Measurements from ENCODE around the gene ELF1.
"Not testable (repeated sequence)": the region's sequence is repeated elsewhere in the genome, so short reads cannot be mapped to it uniquely, and the experiment has no call there.

The ELF1 gene

GRCh38 chr13:40916207-40916998 is 102.7 kb downstream of the ELF1 start:
- H3K4me1 ChIP-seq (ENCODE audit: control insufficient read depth, insufficient read depth, low read length, unreplicated experiment): peaks cover 6% of the 10 kb centered on the region
- no peaks in the 10 kb centered on the region for H3K36me3 ChIP-seq (ENCODE audit: insufficient read depth, low read length)
- H3K79me2 ChIP-seq (ENCODE audit: control insufficient read depth, insufficient read depth, low read length, unreplicated experiment): peaks cover 8% of the 10 kb centered on the region
- no peaks in the 10 kb centered on the region for H3K27me3 ChIP-seq (ENCODE audit: insufficient read depth, low read length)
- H2AFZ ChIP-seq (ENCODE audit: low read length, unreplicated experiment): no peak overlapping the region
- H3K4me3 ChIP-seq (ENCODE audit: low read depth, low read length): no peak overlapping the region
- H3K27ac ChIP-seq (ENCODE audit: low read depth, low read length): no peak overlapping the region

DNA sequence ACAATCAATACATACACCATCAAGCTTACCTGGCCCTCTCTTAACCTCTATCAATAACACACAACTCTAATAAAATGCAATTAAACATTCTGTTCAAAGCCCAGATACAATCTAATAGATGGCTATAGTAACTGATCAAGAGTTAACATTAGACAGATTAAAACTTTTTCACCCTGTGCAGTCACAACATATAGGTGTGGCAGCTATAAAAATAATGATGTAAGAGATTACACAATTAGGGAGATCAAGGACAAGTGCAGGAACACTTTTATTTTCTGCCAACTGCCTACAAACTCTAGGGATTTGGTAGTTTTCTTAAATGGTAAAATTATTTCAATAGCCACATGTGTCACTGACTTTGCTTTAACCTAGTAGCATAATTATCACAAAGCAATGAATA is 104.3 kb downstream of the ELF1 start:
- peaks cover 20% of the 10 kb centered on the region for H3K4me1 ChIP-seq (ENCODE audit: control insufficient read depth, insufficient read depth, low read length, unreplicated experiment)
- H3K27me3 ChIP-seq (ENCODE audit: insufficient read depth, low read length); H3K4me3 ChIP-seq (ENCODE audit: low read depth, low read length); H3K36me3 ChIP-seq (ENCODE audit: insufficient read depth, low read length); H3K27ac ChIP-seq (ENCODE audit: low read depth, low read length); H3K79me2 ChIP-seq (ENCODE audit: control insufficient read depth, insufficient read depth, low read length, unreplicated experiment); H2AFZ ChIP-seq (ENCODE audit: low read length, unreplicated experiment): not testable (repeated sequence)

GRCh38 chr13:40911341-40911740 is 107.8 kb downstream of the ELF1 start:
- no peaks in the 10 kb centered on the region for H3K27me3 ChIP-seq (ENCODE audit: insufficient read depth, low read length)
- H3K4me3 ChIP-seq (ENCODE audit: low read depth, low read length): no peak overlapping the region
- H3K27ac ChIP-seq (ENCODE audit: low read depth, low read length): no peak overlapping the region
- peaks cover 20% of the 10 kb centered on the region for H3K4me1 ChIP-seq (ENCODE audit: control insufficient read depth, insufficient read depth, low read length, unreplicated experiment)
- no peaks in the 10 kb centered on the region for H3K79me2 ChIP-seq (ENCODE audit: control insufficient read depth, insufficient read depth, low read length, unreplicated experiment)
- H2AFZ ChIP-seq (ENCODE audit: low read length, unreplicated experiment): no peak overlapping the region
- H3K36me3 ChIP-seq (ENCODE audit: insufficient read depth, low read length): no peaks in the 10 kb centered on the region

- Histone ChIP-seq H3K79me2 (ENCODE audit: control insufficient read depth, insufficient read depth, low read length, unreplicated experiment) (no peaks in the 10 kb centered on the region), H3K27me3 (ENCODE audit: insufficient read depth, low read length) (no peaks in the 10 kb centered on the region), H2AFZ (ENCODE audit: low read length, unreplicated experiment) (no peak overlapping the region), H3K27ac (ENCODE audit: low read depth, low read length) (0 out of 2 replicates have a peak overlapping the region, but pooled peaks have one; percentile 6), H3K36me3 (ENCODE audit: insufficient read depth, low read length) (no peaks in the 10 kb centered on the region), H3K4me1 (ENCODE audit: control insufficient read depth, insufficient read depth, low read length, unreplicated experiment) (peaks cover 20% of the 10 kb centered on the region), H3K4me3 (ENCODE audit: low read depth, low read length) (peak overlapping the region; percentile 33)
These were observed 108.6 kb downstream of the ELF1 start for GRCh38 chr13:40910324-40911050.

GRCh38 chr13:40909541-40910200 is 109.4 kb downstream of the ELF1 start:
- not testable (repeated sequence) for H3K4me3 ChIP-seq (ENCODE audit: low read depth, low read length); H3K79me2 ChIP-seq (ENCODE audit: control insufficient read depth, insufficient read depth, low read length, unreplicated experiment); H3K36me3 ChIP-seq (ENCODE audit: insufficient read depth, low read length); H2AFZ ChIP-seq (ENCODE audit: low read length, unreplicated experiment); H3K27me3 ChIP-seq (ENCODE audit: insufficient read depth, low read length); H3K27ac ChIP-seq (ENCODE audit: low read depth, low read length)
- peaks cover 20% of the 10 kb centered on the region for H3K4me1 ChIP-seq (ENCODE audit: control insufficient read depth, insufficient read depth, low read length, unreplicated experiment)

GRCh38 chr13:40908546-40908945 is 110.6 kb downstream of the ELF1 start:
- H2AFZ ChIP-seq (ENCODE audit: low read length, unreplicated experiment): no peak overlapping the region
- no peaks in the 10 kb centered on the region for H3K27me3 ChIP-seq (ENCODE audit: insufficient read depth, low read length)
- H3K4me1 ChIP-seq (ENCODE audit: control insufficient read depth, insufficient read depth, low read length, unreplicated experiment): peaks cover 20% of the 10 kb centered on the region
- no peak overlapping the region for H3K27ac ChIP-seq (ENCODE audit: low read depth, low read length)
- H3K79me2 ChIP-seq (ENCODE audit: control insufficient read depth, insufficient read depth, low read length, unreplicated experiment): no peaks in the 10 kb centered on the region
- no peak overlapping the region for H3K4me3 ChIP-seq (ENCODE audit: low read depth, low read length)
- no peaks in the 10 kb centered on the region for H3K36me3 ChIP-seq (ENCODE audit: insufficient read depth, low read length)

- not testable (repeated sequence) for H3K27ac ChIP-seq (ENCODE audit: low read depth, low read length); H3K27me3 ChIP-seq (ENCODE audit: insufficient read depth, low read length); H3K4me3 ChIP-seq (ENCODE audit: low read depth, low read length); H3K36me3 ChIP-seq (ENCODE audit: insufficient read depth, low read length); H2AFZ ChIP-seq (ENCODE audit: low read length, unreplicated experiment); H3K4me1 ChIP-seq (ENCODE audit: control insufficient read depth, insufficient read depth, low read length, unreplicated experiment); H3K79me2 ChIP-seq (ENCODE audit: control insufficient read depth, insufficient read depth, low read length, unreplicated experiment)
These were observed 118.1 kb downstream of the ELF1 start for GRCh38 chr13:40901032-40901431.

- not testable (repeated sequence) for H2AFZ ChIP-seq (ENCODE audit: low read length, unreplicated experiment); H3K27me3 ChIP-seq (ENCODE audit: insufficient read depth, low read length); H3K79me2 ChIP-seq (ENCODE audit: control insufficient read depth, insufficient read depth, low read length, unreplicated experiment); H3K4me1 ChIP-seq (ENCODE audit: control insufficient read depth, insufficient read depth, low read length, unreplicated experiment); H3K36me3 ChIP-seq (ENCODE audit: insufficient read depth, low read length); H3K27ac ChIP-seq (ENCODE audit: low read depth, low read length); H3K4me3 ChIP-seq (ENCODE audit: low read depth, low read length)
These were observed 118.5 kb downstream of the ELF1 start for GRCh38 chr13:40900568-40900967.

GRCh38 chr13:40897053-40897452 is 122.1 kb downstream of the ELF1 start:
- no peak overlapping the region for H3K27ac ChIP-seq (ENCODE audit: low read depth, low read length)
- H2AFZ ChIP-seq (ENCODE audit: low read length, unreplicated experiment): no peak overlapping the region
- no peak overlapping the region for H3K4me3 ChIP-seq (ENCODE audit: low read depth, low read length)
- H3K27me3 ChIP-seq (ENCODE audit: insufficient read depth, low read length): no peaks in the 10 kb centered on the region
- no peaks in the 10 kb centered on the region for H3K36me3 ChIP-seq (ENCODE audit: insufficient read depth, low read length)
- H3K79me2 ChIP-seq (ENCODE audit: control insufficient read depth, insufficient read depth, low read length, unreplicated experiment): no peaks in the 10 kb centered on the region
- H3K4me1 ChIP-seq (ENCODE audit: control insufficient read depth, insufficient read depth, low read length, unreplicated experiment): no peaks in the 10 kb centered on the region

DNA sequence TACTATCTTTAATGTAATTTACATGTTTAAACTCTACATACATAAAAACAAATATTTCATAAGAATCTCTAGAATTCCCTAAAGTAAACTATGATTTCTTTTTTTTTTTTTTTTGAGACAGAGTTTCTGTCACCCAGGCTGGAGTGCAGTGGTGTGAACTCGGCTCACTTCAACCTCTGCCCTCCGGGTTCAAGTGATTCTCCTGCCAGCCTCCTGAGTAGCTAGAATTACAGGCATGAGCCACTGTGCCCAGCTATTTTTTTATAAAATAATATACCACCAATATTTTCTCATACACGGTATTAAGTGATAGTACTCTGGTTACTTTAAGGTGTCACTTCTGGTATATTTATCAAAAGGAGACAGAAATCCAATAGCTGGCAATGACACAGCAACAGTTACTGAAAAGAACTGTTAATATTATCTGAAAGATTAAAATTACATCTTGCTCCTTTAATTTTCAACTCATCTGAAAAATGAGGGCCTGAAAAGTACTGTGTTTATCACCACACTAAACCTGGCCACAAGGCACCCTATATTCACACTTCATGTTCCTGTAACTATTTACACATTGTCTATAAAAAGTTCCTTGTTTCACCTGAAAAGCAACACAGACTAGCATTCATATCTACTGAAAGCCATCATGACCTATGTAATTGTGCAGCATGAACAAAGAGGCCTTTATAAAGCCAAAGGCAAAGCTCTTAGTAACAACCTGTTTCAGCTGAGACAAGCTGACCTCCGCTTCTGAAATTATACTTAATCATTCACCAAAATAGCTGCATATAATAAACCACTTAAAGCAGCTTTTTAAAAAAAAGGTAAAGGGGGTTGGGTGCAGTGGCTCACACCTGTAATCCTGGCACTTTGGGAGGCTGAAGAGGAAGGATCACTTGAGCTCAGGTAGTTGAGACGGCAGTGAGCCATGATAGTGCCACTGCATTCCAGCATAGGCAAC is 123.6 kb downstream of the ELF1 start:
- Histone ChIP-seq H3K27me3 (ENCODE audit: insufficient read depth, low read length) (no peaks in the 10 kb centered on the region), H3K27ac (ENCODE audit: low read depth, low read length) (no peak overlapping the region)

More for the DNA sequence above, 123.6 kb downstream of the ELF1 start:
- Histone ChIP-seq H3K4me1 (ENCODE audit: control insufficient read depth, insufficient read depth, low read length, unreplicated experiment) (no peaks in the 10 kb centered on the region), H2AFZ (ENCODE audit: low read length, unreplicated experiment) (no peak overlapping the region), H3K36me3 (ENCODE audit: insufficient read depth, low read length) (no peaks in the 10 kb centered on the region), H3K79me2 (ENCODE audit: control insufficient read depth, insufficient read depth, low read length, unreplicated experiment) (no peaks in the 10 kb centered on the region), H3K4me3 (ENCODE audit: low read depth, low read length) (no peak overlapping the region)
